ENCODE measurements around the gene FIZ1. TPM values are rescaled to one million over a fixed set of nuclear protein-coding genes. Genes with fewer than 3 reads are reported as not detected.

Gene FIZ1
- total RNA-seq, 1 experiment from 2014 or later: 21.5 TPM

DNA sequence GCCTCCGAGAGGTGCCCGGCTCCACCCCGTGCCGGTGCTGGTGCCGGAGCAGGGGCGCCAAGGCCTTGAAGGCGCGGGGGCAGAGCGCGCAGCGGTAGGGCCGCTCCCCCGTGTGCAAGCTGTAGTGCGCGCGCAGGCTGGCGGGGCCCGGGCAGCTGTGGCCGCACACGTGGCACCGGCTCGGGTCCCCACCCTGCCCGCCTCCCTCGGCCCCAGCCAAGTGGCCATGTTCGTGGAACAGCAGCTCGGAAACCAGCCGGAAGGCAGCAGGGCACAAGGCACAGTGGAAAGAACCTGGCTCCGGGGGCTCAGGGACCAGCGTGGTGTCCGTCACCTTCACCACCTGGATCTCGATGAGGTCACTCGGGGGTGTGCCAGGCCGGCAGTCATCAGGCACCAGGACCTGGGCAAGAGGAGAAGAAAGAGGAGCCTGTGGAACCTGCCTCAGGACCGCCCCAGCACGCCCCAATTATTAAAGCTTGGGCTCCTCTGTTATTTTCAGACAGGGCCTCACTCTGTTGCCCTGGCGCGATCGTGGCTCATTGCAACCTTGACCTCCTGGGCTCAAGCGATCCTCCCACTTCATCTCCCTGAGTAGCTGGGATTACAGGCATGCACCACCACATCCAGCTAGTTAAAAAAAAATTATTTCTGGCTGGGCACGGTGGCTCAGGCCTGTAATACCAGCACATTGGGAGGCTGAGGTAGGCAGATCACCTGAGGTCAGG is 23.1 kb upstream of the FIZ1 start:
- no peaks in the 10 kb centered on the region for H3K27me3 ChIP-seq (ENCODE audit: insufficient read depth, low read length)
- no peak overlapping the region for H3K27ac Mint-ChIP-seq
- H3K4ac ChIP-seq (ENCODE audit: low read depth, low read length): no peak overlapping the region
- H3K9me3 Mint-ChIP-seq: no peaks in the 10 kb centered on the region; a peak in 1 of 5 replicates
- DNase-seq: no peak
- WGBS (ENCODE audit: extremely low coverage, insufficient read length, low lambda C conversion rate): no CpG with 5 or more reads among the region's 40 CpGs
- no peak overlapping the region for H4K5ac ChIP-seq (ENCODE audit: insufficient read length, low read depth, low read length)
- no peaks in the 10 kb centered on the region for H3K4me1 ChIP-seq (ENCODE audit: insufficient read depth, low read length)
- no peaks in the 10 kb centered on the region for H3K79me1 ChIP-seq (ENCODE audit: insufficient read depth, low read depth, low read length, poor library complexity, severe bottlenecking)
- H3T11ph ChIP-seq (ENCODE audit: low read length): no peak overlapping the region
- no peak overlapping the region for H3K4me3 Mint-ChIP-seq
- no peak overlapping the region for H3K4me2 ChIP-seq (ENCODE audit: insufficient read depth, insufficient read length, low read length)
- no peak overlapping the region for H3K27ac ChIP-seq (ENCODE audit: insufficient read length, low read depth, low read length)
- H2AFZ ChIP-seq (ENCODE audit: low read length): no peak overlapping the region
- no peak overlapping the region for H3K23ac ChIP-seq (ENCODE audit: insufficient read length, low read depth, low read length)
- H3K4me1 Mint-ChIP-seq: peaks cover 8 to 14% of the 10 kb centered on the region in 2 experiments
- H3K27me3 Mint-ChIP-seq (ENCODE audit: low read depth): peaks cover 5% of the 10 kb centered on the region
- H2BK120ac ChIP-seq (ENCODE audit: low read depth, low read length, poor library complexity, severe bottlenecking): no peak overlapping the region
- H3K79me2 ChIP-seq (ENCODE audit: insufficient read depth, low read length): no peaks in the 10 kb centered on the region
- no peak overlapping the region for H2BK15ac ChIP-seq (ENCODE audit: low read depth, low read length)
- H3K23me2 ChIP-seq (ENCODE audit: insufficient read length, low read depth, low read length, poor library complexity, severe bottlenecking): no peaks in the 10 kb centered on the region
- H3K36me3 Mint-ChIP-seq (ENCODE audit: insufficient read depth in 1 of 3, low read depth in 3 of 3): peaks cover 15 to 31% (median 27%) of the 10 kb centered on the region in 3 experiments; a peak in 6 of 7 replicates
- H3K14ac ChIP-seq (ENCODE audit: insufficient read depth, low read length): no peak overlapping the region
- H4K8ac ChIP-seq (replicated peaks; ENCODE audit: insufficient read length, low read depth, low read length): no peak overlapping the region
- no peak overlapping the region for H2BK20ac ChIP-seq (ENCODE audit: low read depth, low read length, poor library complexity, severe bottlenecking)
- TF ChIP-seq CTCF (conservative IDR thresholded peaks at IDR 0.05): no peak
- no peaks in the 10 kb centered on the region for H4K20me1 ChIP-seq (ENCODE audit: control insufficient read depth, insufficient read depth, insufficient read length)
- H3K56ac ChIP-seq (ENCODE audit: insufficient read length, low read depth, low read length): no peak overlapping the region
- H3K9me3 ChIP-seq (ENCODE audit: control insufficient read depth, low read depth, low read length): no peaks in the 10 kb centered on the region
- no peak overlapping the region for H4K91ac ChIP-seq (ENCODE audit: insufficient read length, low read depth, low read length)
- H2BK5ac ChIP-seq (ENCODE audit: insufficient read length, low read length): no peak overlapping the region
- no peak overlapping the region for H3K9ac ChIP-seq (ENCODE audit: extremely low read depth, insufficient read length, low read length)
- no peak overlapping the region for H2AK5ac ChIP-seq (ENCODE audit: insufficient read length, low read length)
- H2BK12ac ChIP-seq (ENCODE audit: insufficient read length, low read depth, low read length): no peak overlapping the region
- no peak overlapping the region for H3K18ac ChIP-seq (ENCODE audit: insufficient read length, low read depth, low read length)
